A549 (cell line): Measurements from ENCODE around the gene PTPRN2.

Source experiments
- CEBPB ChIP-seq, 2 experiments: fragments of >200 bp in 1 of 2; sonication (Bioruptor Twin) in 1 of 2; formaldehyde crosslinking in 1 of 2; IDR thresholded peaks; 2 replicates each; pipeline ENCODE4 v1.6.1; 2012 to 2016
- HDAC2 ChIP-seq: fragments of 200-600 bp; sonication (generic); IDR thresholded peaks from 2 replicates; pipeline ENCODE4 v1.6.1; 2016
- MAFK ChIP-seq: fragments of 450-650 bp; IDR thresholded peaks from 2 replicates; pipeline ENCODE4 v1.6.1; 2014; ENCODE audit not compliant: partially characterized antibody
- MAZ ChIP-seq: fragments of 150-350 bp; IDR thresholded peaks from 2 replicates; pipeline ENCODE4 v1.6.1; 2014; ENCODE audit warnings: antibody characterized with exemption, low read depth, low read length, borderline replicate concordance
- RCOR1 ChIP-seq: fragments of 150-350 bp; IDR thresholded peaks from 2 replicates; pipeline ENCODE4 v1.6.1; 2014; ENCODE audit warnings: antibody characterized with exemption, low read length, low read depth
- SREBF2 ChIP-seq: fragments of 450-650 bp; IDR thresholded peaks from 2 replicates; pipeline ENCODE4 v1.6.1; 2014; ENCODE audit warnings: mild to moderate bottlenecking, moderate library complexity
- TF ChIP-seq, protein P1 (sequence below): fragments of >200 bp; sonication (Bioruptor Twin); formaldehyde crosslinking; IDR thresholded peaks from 3 replicates; pipeline ENCODE4 v1.5.1; 2016
- TF ChIP-seq, protein P2 (sequence below): fragments of 200-600 bp; sonication (generic); IDR thresholded peaks from 2 replicates; pipeline ENCODE4 v1.6.1; 2016; ENCODE audit warnings: antibody characterized with exemption, mild to moderate bottlenecking, moderate library complexity
- TF ChIP-seq, protein P3 (sequence below): IDR thresholded peaks from 2 replicates; pipeline ENCODE4 v1.6.1; 2012

DNA sequence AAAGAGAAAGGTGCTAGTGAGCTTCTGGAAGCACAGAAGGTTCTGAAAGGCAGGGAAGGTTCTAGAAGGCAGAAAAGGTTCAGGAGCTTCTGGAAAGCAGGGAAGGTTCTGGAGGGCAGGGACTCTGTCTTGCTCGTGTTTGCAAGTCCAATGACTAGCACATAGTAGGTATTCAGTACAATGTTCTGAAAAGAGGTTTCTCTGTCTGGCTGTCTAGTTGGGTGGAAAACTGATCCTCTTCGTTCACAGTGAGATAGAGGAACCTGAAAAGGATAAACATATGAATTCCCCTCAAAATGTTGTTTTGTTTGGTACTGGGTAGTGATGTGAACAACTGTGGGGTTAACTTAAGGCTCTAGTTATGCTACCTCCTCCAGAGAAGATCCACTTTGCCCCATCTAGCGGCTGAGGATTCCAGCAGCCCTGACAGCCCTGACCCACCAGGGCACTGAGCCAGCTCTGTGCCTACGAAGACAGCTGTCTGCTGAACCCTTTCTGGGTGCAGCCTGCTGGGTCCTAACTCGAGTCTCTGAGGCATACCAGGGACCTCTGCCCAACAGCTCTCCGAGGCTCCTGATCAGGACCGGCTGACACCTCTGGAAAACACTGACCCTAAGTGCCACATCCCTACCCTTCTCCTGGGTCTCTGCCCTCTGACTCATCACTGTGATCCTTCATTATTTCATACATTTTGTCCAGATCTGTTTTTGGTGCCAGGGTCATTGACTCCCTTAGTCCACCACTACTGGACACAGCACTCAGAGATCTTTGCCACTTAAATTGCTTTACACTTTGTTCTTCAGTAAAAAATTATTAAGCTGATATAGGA lies 15.4 kb downstream of the PTPRN2 start:
- TF ChIP-seq, protein P1, sequence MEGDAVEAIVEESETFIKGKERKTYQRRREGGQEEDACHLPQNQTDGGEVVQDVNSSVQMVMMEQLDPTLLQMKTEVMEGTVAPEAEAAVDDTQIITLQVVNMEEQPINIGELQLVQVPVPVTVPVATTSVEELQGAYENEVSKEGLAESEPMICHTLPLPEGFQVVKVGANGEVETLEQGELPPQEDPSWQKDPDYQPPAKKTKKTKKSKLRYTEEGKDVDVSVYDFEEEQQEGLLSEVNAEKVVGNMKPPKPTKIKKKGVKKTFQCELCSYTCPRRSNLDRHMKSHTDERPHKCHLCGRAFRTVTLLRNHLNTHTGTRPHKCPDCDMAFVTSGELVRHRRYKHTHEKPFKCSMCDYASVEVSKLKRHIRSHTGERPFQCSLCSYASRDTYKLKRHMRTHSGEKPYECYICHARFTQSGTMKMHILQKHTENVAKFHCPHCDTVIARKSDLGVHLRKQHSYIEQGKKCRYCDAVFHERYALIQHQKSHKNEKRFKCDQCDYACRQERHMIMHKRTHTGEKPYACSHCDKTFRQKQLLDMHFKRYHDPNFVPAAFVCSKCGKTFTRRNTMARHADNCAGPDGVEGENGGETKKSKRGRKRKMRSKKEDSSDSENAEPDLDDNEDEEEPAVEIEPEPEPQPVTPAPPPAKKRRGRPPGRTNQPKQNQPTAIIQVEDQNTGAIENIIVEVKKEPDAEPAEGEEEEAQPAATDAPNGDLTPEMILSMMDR, result peak; percentile 25; the same call in 1 of the 3 replicates
- TF ChIP-seq CEBPB (IDR thresholded peaks at IDR 0.05) (no peak), MAFK (no peak), HDAC2 (no peak), RCOR1 (no peak), SREBF2 (no peak), MAZ (no peak)
- TF ChIP-seq, protein P2, sequence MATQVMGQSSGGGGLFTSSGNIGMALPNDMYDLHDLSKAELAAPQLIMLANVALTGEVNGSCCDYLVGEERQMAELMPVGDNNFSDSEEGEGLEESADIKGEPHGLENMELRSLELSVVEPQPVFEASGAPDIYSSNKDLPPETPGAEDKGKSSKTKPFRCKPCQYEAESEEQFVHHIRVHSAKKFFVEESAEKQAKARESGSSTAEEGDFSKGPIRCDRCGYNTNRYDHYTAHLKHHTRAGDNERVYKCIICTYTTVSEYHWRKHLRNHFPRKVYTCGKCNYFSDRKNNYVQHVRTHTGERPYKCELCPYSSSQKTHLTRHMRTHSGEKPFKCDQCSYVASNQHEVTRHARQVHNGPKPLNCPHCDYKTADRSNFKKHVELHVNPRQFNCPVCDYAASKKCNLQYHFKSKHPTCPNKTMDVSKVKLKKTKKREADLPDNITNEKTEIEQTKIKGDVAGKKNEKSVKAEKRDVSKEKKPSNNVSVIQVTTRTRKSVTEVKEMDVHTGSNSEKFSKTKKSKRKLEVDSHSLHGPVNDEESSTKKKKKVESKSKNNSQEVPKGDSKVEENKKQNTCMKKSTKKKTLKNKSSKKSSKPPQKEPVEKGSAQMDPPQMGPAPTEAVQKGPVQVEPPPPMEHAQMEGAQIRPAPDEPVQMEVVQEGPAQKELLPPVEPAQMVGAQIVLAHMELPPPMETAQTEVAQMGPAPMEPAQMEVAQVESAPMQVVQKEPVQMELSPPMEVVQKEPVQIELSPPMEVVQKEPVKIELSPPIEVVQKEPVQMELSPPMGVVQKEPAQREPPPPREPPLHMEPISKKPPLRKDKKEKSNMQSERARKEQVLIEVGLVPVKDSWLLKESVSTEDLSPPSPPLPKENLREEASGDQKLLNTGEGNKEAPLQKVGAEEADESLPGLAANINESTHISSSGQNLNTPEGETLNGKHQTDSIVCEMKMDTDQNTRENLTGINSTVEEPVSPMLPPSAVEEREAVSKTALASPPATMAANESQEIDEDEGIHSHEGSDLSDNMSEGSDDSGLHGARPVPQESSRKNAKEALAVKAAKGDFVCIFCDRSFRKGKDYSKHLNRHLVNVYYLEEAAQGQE, result no peak
- TF ChIP-seq, protein P3, sequence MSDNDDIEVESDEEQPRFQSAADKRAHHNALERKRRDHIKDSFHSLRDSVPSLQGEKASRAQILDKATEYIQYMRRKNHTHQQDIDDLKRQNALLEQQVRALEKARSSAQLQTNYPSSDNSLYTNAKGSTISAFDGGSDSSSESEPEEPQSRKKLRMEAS, result no peak
